HG03045 (cell line): ENCODE results near the gene CLINT1.
"Not testable (repeated sequence)": the region's sequence is repeated elsewhere in the genome, so short reads cannot be mapped to it uniquely, and the experiment has no call there.

ENCODE experiments used
- ATAC-seq: cut with Tn5 transposase; IDR thresholded peaks from one replicate; pipeline ENCODE4 v1.9.1; 2021; ENCODE audit warnings: mild to moderate bottlenecking, moderate library complexity; ENCODE audit not compliant: unreplicated experiment

CLINT1 gene

GRCh38 chr5:157864067-157864466 lies 5.1 kb upstream of the CLINT1 start:
- no peak for ATAC-seq

GRCh38 chr5:157862183-157862851 lies 3.4 kb upstream of the CLINT1 start:
- no peak for ATAC-seq

- ATAC-seq = peak; percentile 75
These were observed 2.2 kb upstream of the CLINT1 start for GRCh38 chr5:157860898-157861890.

- no peak for ATAC-seq
These were observed 256 bp upstream of the CLINT1 start for GRCh38 chr5:157859227-157859575.

GRCh38 chr5:157857816-157858526 lies 974 bp downstream of the CLINT1 start:
- ATAC-seq = no peak

GRCh38 chr5:157855404-157855994 lies 3.4 kb downstream of the CLINT1 start:
- ATAC-seq = no peak

GRCh38 chr5:157853365-157853764 lies 5.6 kb downstream of the CLINT1 start:
- not testable (repeated sequence) for ATAC-seq

- no peak for ATAC-seq
These were observed 12.9 kb downstream of the CLINT1 start for GRCh38 chr5:157845914-157846598.

GRCh38 chr5:157842787-157843186 lies 16.2 kb downstream of the CLINT1 start:
- ATAC-seq = no peak

- no peak for ATAC-seq
These were observed 16.8 kb downstream of the CLINT1 start for GRCh38 chr5:157842185-157842584.

- no peak for ATAC-seq
These were observed 19.7 kb downstream of the CLINT1 start for GRCh38 chr5:157839157-157839795.

GRCh38 chr5:157836121-157836753 lies 22.7 kb downstream of the CLINT1 start:
- no peak for ATAC-seq

- no peak for ATAC-seq
These were observed 23.9 kb downstream of the CLINT1 start for GRCh38 chr5:157835041-157835440.

GRCh38 chr5:157828944-157829639 lies 29.9 kb downstream of the CLINT1 start:
- no peak for ATAC-seq

GRCh38 chr5:157828105-157828943 lies 30.6 kb downstream of the CLINT1 start:
- ATAC-seq = no peak

GRCh38 chr5:157827423-157827822 lies 31.5 kb downstream of the CLINT1 start:
- no peak for ATAC-seq

- ATAC-seq = no peak
These were observed 35.3 kb downstream of the CLINT1 start for GRCh38 chr5:157823655-157824054.
